ENCODE measurements around the gene PYGB. TPM values are rescaled to one million over a fixed set of nuclear protein-coding genes. Genes with fewer than 3 reads are reported as not detected.
A peak's percentile ranks its signal among the peaks of the same experiment; 100 is the strongest.
"Not testable (repeated sequence)": the region's sequence is repeated elsewhere in the genome, so short reads cannot be mapped to it uniquely, and the experiment has no call there.

The PYGB gene
- total RNA-seq, 1 donor from 2014 or later: 66.0 TPM

DNA sequence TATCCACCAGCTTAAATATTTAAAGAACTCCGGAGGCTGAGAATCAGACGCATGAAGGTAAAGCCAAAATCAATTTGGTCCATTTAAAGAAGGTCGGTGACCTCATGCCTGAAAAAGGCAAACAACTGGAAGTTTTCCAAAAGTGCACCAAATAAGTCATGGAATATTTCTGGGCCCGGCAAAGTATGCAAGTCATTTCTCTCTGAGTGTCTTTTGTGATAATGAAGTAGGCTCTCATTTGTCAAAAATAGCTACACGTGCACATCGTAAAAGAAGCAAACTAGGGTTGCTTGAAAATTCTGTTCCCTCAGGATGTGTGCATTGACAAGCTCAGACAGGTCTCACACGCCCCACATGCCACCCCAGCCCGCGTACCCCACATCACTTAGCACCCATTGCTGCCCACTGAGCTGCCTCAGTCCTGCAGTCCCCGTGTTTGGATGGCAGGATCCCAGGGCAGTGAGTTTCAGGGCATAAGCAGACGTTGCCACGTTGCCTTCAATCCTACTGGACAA, 20.5 kb upstream of the PYGB start:
- DNase-seq (ENCODE audit: low spot score in 2 of 2) (no peak), FAIRE-seq (no peak)

DNA sequence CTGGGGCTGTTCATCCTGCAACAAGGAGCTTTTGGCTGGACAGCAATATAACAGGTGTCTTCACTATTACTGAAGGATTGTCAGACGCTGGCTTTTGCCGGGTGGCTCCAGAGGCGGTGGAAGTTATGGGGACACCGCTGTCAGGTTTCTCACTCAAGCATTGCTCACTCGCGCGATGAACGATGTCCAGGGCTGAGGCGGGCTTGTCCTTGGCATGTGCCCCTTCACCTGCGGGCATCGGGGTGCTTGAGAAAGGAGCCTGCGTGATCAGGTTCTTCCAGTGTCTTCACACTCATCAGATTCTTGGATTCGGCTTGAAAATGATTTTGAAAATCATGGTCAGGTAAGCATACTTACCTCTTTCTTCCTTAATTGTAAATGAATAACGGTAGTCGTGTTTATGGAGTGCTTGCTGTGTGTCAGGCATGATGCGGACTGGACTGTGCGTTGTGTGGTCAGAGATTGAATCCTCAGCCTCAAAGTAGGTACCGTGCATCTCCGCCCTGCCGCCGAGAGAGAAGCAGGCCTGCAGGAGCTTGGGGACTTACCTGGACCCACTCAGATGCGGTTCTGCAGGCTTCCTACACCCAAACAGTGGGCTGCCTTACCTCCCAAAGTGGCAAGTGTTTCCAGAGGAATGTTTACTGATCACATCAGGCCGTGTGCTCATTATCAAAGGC, 18.3 kb upstream of the PYGB start:
- DNase-seq (ENCODE audit: low spot score in 2 of 2) (no peak), FAIRE-seq (no peak)

DNA sequence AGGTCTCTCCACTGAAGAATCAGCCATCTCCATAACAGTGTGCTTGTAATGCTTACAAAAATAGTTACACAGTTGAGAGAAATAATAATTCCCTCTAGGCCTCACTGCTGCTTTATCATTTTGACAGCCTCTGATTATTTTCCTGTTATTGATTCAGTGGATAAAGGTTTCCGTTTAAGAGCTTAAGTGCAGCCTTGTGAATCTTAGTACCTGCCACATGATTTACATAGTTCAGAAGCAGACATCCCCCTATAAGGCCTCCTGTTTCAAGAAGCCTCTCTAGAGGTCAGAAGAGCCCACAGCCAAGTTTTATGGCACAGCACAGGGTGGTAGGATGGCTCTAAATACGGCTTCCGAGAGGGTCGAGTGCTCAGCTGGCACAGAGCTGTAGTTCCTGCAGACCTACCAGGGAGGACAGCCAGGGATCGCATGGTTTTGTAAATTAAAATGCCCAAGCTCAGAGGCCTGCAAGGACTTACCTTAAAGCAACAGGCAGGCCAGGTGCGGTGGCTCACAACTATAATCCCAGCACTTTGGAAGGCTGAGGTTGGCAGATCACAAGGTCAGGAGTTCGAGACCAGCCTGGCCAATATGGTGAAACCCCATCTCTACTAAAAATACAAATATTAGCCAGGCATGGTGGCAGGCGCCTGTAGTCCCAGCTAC, 17.6 kb upstream of the PYGB start:
- FAIRE-seq: no peak
- DNase-seq (ENCODE audit: low spot score in 2 of 2): no peak

DNA sequence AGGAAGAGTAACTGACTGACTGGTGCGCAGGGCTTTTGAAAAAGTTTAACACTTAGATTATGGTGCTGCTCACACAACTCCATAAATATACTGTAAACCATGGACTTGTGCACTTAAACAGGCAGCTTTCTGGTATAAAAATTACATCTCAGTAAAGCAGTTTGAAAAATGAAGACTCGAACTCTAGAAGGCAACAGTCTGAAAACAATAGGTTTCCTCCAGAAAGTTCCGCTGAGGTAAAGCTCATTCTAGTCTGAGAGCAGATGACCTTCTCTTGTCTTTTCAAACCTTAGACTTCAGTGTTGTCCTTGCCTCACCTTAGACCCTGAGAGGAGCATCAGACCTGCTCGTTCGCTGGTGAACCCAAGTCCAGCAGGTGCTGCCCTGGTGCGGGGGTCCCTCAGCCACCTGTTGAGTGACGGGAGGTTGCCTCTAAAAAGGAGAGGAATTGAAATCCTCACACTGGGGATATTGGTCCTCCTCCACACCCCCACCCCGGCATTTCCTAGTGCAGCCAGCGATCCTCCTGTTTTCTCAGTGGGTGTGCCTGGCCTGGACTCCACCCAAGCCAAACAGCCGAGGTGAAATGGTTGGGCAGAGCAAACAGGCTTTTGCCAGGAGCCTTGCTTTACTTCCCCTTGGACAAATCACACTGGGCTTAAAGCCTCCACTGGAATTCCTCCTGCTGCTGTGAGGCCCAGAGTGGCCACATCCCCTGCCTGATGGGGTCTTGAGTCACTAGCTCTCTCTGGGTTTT, 14.7 kb upstream of the PYGB start:
- FAIRE-seq (no peak), DNase-seq (ENCODE audit: low spot score in 2 of 2) (no peak)

DNA sequence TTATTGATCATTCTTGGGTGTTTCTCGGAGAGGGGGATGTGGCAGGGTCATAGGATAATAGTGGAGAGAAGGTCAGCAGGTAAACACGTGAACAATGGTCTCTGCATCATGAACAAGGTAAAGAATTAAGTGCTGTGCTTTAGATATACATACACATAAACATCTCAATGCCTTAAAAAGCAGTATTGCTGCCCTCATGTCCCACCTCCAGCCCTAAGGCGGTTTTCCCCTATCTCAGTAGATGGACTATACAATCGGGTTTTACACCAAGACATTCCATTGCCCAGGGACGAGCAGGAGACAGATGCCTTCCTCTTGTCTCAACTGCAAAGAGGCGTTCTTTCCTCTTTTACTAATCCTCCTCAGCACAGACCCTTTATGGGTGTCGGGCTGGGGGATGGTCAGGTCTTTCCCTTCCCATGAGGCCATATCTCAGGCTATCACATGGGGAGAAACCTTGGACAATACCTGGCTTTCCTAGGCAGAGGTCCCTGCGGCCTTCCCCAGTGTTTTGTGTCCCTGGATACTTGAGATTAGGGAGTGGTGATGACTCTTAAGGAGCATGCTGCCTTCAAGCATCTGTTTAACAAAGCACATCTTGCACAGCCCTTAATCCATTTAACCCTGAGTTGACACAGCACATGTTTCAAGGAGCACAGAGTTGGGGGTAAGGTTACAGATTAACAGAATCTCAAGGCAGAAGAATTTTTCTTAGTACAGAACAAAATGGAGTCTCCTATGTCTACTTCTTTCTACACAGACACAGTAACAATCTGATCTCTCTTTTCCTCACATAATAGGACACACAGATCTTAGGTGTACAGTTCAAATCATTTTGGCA, 13.7 kb upstream of the PYGB start:
- not testable (repeated sequence) for FAIRE-seq; DNase-seq (ENCODE audit: low spot score in 2 of 2)

DNA sequence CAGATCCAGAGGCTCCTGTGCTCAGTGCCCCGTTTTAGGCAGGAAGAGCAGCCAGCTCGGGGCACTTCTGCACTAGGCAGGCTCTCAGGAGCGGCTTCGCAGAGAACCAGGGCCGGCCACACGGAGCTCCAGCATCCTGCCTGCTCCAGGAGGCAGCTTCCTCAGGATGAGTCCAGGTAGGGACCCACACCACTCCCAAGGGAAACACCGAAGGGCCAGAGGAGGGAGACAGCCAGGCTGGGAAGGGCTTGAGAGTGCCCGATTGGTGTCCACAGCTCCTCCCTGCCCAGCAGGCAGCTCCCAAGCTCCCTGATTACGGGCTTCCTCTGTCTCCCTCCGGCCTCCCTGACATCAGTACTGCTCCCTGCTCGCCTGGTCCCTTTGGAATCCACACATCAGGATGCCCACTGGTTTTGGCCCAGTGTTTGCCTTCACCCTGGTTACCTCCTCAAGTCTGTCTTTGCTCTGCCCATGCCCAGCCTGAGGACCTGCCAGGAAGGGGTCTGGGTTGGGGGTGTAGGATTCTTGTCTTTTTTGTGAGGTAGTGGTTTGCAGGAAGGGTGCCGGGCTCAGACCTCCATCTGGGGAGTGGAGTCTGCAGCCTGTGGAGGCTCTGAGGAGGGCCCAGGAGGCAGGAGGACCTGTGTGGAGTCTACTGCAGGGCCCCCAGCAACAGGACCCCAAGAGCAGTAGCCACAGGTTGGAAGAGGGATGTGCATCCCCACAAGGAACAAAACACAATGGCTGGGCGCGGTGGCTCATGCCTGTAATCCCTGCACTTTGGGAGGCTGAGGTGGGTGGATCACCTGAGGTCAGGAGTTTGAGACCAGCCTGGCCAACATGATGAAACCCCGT, 11.2 kb upstream of the PYGB start:
- DNase-seq (ENCODE audit: low spot score in 2 of 2) (no peak), FAIRE-seq (no peak)

DNA sequence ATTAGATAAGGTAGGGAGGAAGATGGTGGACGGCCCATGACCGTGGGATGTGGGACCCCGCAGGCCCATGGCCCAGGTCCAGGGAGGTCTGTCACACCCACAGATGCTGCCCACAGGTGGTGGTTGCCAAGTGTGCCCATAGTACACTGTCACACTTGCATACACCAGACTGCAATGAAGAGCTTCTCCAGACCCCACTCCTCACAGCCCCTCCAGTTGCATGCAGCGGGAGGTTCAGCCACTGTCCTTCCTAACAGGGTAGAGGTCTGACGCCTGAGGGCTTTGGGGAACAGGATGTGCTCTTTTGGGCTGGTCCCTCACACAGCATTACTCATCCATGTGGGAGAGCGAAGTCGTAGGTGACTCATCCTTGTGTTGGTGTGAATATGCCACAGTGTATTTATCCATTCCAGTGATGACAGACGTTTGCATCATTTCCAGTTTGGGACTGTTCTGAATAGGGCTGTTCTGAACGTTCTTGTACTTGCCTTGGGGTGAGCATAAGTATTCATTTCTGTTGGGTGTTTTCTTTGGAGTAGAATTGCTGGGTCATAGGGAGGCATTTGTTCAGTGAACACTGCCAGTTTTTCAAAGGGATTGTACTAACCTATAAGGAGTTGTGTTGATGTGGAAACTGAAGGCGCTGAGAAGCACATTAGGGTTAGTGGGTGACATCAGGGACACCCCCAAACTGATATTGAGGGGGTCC, 10.1 kb upstream of the PYGB start:
- DNase-seq (ENCODE audit: low spot score in 2 of 2) (peak in 1 of 2 donors; percentile 69), FAIRE-seq (no peak)

DNA sequence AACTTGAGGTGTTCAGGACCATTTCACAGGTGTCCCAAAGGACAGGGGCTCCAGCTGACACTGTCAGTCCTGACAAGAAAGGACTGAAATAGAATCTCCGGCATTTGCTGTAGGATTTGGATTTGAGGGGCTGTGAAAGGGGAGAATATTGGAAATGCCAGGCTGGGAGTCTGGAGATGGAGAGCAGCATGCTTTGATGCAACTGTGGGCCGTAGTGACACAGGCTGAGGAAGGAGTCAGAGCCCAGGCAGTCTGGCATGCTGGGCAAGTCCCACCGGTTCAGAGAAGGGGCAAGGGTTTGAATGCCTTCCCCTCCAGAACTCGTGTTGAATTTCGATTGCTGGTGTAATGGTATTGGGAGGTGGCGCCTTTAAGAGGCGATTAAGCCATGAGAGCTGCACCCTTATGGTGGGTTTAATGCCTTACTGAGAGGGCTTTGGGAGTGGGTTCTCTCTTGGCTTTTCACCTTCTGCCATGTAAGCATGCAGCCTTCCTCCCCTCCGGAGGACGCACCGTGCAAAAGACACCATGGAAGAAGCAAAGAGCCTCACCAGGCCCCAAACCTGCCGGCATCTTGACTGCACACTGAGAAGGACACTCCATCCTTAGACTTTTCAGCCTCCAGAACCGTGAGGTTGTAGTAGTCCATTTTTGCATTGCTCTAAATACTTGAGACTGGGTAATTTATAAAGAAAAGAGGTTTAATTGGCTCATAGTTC, 9.4 kb upstream of the PYGB start:
- DNase-seq (ENCODE audit: low spot score in 2 of 2) (no peak), FAIRE-seq (no peak)

DNA sequence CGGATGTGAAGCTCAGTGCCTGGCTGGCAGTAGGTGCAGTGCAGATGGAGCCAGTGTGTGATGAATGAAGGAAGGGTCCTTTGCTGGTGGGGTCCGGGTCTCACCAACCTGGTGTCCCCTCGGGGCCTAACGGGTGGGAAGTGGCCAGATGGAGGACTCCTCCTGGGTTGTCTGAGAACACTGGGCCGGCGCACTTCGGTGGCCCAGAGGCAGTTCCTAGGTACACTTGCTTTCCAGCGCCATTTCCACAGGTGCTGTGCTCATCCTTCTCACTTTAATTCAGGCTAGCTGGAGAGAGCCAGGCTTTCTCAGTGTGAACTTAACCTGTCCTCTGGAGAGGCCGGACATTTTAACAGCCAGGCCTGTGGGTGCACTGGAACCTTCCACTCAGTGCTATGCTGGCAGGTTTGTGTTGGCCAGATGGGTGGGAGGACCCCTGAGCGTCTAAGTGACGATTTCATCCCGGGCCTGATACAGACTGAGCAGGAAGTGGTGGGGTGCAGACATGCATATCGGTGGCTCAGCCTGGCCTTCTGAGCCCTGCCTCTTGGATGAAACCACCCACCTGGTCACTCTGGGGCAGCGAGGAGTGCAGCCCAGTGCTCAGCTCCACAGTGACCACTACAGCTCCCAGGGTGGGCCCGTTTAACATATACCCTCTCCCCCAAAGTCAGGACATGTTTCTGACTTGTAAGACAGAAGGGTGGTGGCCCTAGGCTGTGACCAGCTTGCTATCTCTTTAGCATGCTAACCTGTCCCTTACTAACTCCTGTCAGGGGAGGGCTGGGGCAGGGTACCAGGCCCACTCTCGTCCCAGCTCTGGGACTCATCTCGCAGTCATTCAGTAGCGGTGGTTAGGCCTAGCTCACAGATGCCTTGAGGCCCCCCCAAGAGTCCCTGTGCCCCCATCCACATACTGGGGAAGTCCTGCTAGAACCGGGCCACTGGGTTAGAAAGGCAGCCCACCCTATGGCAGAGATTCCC, 8.2 kb upstream of the PYGB start:
- no peak for DNase-seq (ENCODE audit: low spot score in 2 of 2)
- FAIRE-seq: no peak

DNA sequence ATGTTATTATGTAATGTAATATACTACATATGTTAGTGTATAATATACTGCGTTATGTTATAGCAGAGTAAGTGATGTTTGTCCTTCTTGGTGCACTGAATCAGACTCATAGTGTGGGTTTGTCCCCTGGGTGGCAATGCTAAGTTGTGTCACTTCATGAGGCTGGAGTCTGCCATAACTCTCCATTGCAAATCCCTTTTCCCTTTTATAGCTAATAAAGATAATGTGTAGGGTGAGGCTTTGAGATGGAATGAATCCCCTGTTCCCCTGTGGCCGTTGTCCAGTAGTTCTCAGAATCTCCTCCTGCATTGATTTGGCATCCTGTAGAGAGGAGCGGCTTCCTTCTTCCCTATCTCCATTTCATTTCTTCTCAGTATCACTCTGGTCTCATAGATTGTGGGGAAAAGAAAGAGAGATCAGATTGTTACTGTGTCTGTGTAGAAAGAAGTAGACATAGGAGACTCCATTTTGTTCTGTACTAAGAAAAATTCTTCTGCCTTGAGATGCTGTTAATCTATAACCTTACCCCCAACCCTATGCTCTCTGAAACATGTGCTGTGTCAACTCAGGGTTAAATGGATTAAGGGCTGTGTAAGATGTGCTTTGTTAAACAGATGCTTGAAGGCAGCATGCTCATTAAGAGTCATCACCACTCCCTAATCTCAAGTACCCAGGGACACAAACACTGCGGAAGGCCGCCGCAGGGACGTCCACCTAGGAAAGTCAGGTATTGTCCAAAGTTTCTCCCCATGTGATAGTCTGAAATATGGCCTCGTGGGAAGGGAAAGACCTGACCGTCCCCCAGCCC, 6.8 kb upstream of the PYGB start:
- DNase-seq (ENCODE audit: low spot score in 2 of 2); FAIRE-seq: not testable (repeated sequence)

DNA sequence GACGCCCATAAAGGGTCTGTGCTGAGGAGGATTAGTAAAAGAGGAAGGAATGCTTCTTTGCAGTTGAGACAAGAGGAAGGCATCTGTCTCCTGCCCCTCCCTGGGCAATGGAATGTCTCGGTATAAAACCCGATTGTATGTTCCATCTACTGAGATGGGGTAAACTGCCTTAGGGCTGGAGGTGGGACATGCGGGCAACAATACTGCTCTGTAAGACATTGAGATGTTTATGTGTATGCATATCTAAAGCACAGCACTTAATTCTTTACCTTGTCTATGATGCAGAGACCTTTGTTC, 6.3 kb upstream of the PYGB start:
- not testable (repeated sequence) for DNase-seq (ENCODE audit: low spot score in 2 of 2); FAIRE-seq

DNA sequence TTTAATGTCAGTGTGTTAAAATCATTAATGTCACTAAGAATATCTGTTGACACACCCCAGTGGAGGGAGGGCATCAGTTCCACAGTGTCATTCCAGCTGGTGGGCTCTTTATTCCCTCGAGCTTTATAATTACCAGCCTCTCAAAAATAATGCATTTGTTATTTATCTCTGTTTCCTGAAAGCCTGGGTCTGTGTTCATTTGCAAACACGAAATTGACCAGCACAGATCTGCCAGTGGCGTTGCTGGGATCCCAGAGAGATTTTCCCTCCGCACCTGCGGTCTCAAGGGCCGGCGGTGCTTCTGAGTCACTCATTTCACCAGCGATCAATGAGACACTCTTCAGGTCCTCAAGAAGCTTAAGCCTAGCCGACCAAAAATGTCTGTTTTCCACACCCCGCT, 5.7 kb upstream of the PYGB start:
- no peak for DNase-seq (ENCODE audit: low spot score in 2 of 2)
- FAIRE-seq: no peak

DNA sequence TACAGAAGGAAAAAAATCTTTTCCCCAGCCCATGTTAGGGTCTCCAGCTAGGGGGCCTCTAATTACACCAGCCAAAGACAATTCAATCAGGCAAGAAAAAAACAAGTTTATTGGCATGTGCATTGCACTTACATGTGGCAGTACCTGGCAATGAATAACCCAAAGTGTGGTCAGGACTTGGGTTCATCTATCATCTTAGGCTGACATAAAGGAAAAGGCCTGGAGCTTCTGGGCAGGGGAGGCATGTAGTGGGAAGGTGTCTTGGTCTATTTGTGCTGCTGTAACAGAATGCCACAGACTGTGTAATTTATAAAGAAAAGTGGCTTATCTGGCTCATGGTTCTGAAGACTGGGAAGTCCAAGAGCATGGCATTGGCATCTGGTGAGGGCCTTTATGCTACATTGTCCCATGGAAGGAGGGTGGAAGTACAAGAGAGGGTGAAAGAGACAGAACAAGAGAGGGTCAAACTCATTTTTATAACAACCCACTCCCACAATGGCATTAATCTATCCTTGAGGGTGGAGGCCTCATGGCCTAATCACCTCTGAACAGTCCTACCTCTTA, 4.4 kb upstream of the PYGB start:
- FAIRE-seq (no peak), DNase-seq (ENCODE audit: low spot score in 2 of 2) (no peak)

DNA sequence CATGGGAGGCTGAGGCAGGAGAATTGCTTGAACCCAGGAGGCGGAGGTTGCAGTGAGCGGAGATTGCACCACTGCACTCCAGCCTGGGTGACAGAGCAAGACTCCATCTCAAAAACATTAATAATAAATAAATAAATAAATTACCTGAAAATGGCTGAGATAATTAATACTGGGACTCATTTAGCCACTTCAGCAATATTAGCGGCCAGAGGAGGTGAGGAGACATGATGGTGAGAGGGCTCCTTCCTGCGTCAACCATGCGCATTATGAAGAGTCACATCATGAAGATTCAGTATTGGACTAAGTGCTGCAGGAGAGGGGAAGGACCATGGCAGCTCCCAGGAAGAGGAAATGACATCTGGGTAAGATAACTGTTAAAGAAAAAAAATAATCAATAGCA, 2.9 kb upstream of the PYGB start:
- no peak for DNase-seq (ENCODE audit: low spot score in 2 of 2)
- no peak for FAIRE-seq

DNA sequence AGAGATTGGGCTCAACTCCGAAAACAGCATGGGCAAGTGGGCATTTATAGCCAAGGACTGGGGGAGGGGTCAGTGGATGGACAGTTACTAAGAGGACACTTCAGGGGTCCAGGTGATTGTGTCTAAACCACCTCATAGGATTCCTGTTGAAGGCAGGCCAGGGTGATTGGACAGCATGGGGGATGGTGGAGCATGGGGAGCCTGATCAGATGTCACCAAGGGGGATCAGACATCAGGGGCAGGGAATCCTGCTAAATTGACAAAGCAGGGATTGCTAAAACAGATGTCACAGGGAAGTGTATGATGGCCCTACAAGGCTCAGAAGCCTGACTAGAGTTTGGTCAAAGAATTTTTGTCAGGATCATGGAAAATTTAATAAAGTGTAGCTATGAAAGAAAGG, 2.4 kb upstream of the PYGB start:
- FAIRE-seq (no peak), DNase-seq (ENCODE audit: low spot score in 2 of 2) (no peak)

Data from frontal cortex (tissue), 4 donors.